Nephron (organoid): ENCODE results near the gene MYO1B.

Source experiments
- H3K27ac Mint-ChIP-seq, 3 experiments: 2 replicates each; pipeline ENCODE4 v1.8.0; 2020; ENCODE audit warnings: mixed read lengths in 3 of 3, mild to moderate bottlenecking in 2 of 3, moderate library complexity in 1 of 3
- H3K27me3 Mint-ChIP-seq: 2 replicates; pipeline ENCODE4 v1.8.0; 2021; ENCODE audit warnings: low read depth, mild to moderate bottlenecking, moderate library complexity, mixed read lengths
- H3K36me3 Mint-ChIP-seq: 2 replicates; pipeline ENCODE4 v1.8.0; 2020; ENCODE audit warnings: low read depth, mixed read lengths
- H3K4me1 Mint-ChIP-seq: 2 replicates; pipeline ENCODE4 v1.8.0; 2020; ENCODE audit warnings: mixed read lengths
- H3K4me3 Mint-ChIP-seq, 3 experiments: 2 replicates each; pipeline ENCODE4 v1.8.0; 2020; ENCODE audit warnings: mild to moderate bottlenecking in 3 of 3, mixed read lengths in 3 of 3, moderate library complexity in 2 of 3
- H3K9me3 Mint-ChIP-seq: 2 replicates; pipeline ENCODE4 v1.8.0; 2020; ENCODE audit warnings: mixed read lengths
- CTCF ChIP-seq, 3 experiments: fragments of 200-600 bp; sonication (generic); IDR thresholded peaks; one replicate each; pipeline ENCODE4 v1.5.0; 2021; ENCODE audit warnings: antibody characterized with exemption in 3 of 3; ENCODE audit not compliant: unreplicated experiment in 3 of 3

The MYO1B gene

GRCh38 chr2:191245869-191246531, 796 bp downstream of the MYO1B start:
- Mint-ChIP-seq H3K4me3 (peak overlapping the region; percentile 84 to 94 (median 93)), H3K27me3 (no peaks in the 10 kb centered on the region), H3K27ac (peak overlapping the region; percentile 82 to 98 (median 92)), H3K9me3 (no peaks in the 10 kb centered on the region), H3K4me1 (peaks cover 40% of the 10 kb centered on the region), H3K36me3 (peaks cover 15% of the 10 kb centered on the region)
- TF ChIP-seq CTCF (IDR thresholded peaks at IDR 0.05; ENCODE audit: unreplicated experiment in 3 of 3): no peak

- no peak for TF ChIP-seq CTCF (IDR thresholded peaks at IDR 0.05; ENCODE audit: unreplicated experiment in 3 of 3)
- Mint-ChIP-seq H3K4me3 (peak overlapping the region; percentile 84 to 94 (median 93)), H3K4me1 (peaks cover 44% of the 10 kb centered on the region), H3K27me3 (no peaks in the 10 kb centered on the region), H3K9me3 (no peaks in the 10 kb centered on the region), H3K36me3 (peaks cover 12% of the 10 kb centered on the region), H3K27ac (peak overlapping the region; percentile 82 to 98 (median 92))
These were observed 1.7 kb downstream of the MYO1B start for GRCh38 chr2:191246820-191247380.

- peak overlapping the region; percentile 82 to 98 (median 92) for H3K27ac Mint-ChIP-seq
- H3K36me3 Mint-ChIP-seq: peaks cover 12% of the 10 kb centered on the region
- H3K4me3 Mint-ChIP-seq: peak overlapping the region; percentile 84 to 94 (median 93)
- H3K27me3 Mint-ChIP-seq: no peaks in the 10 kb centered on the region
- TF ChIP-seq CTCF (IDR thresholded peaks at IDR 0.05; ENCODE audit: unreplicated experiment in 3 of 3): no peak
- no peaks in the 10 kb centered on the region for H3K9me3 Mint-ChIP-seq
- peaks cover 49% of the 10 kb centered on the region for H3K4me1 Mint-ChIP-seq
These were observed 2.3 kb downstream of the MYO1B start for GRCh38 chr2:191247381-191248057.

GRCh38 chr2:191249156-191249813, 4.1 kb downstream of the MYO1B start:
- Mint-ChIP-seq H3K4me1 (peaks cover 54% of the 10 kb centered on the region), H3K27ac (peak overlapping the region; percentile 13 to 37 (median 37)), H3K9me3 (no peaks in the 10 kb centered on the region)

GRCh38 chr2:191250400-191250799, 5.2 kb downstream of the MYO1B start:
- TF ChIP-seq CTCF (IDR thresholded peaks at IDR 0.05; ENCODE audit: unreplicated experiment in 3 of 3): no peak
- H3K27me3 Mint-ChIP-seq: no peaks in the 10 kb centered on the region
- H3K4me3 Mint-ChIP-seq: no peak overlapping the region
- peaks cover 59% of the 10 kb centered on the region for H3K4me1 Mint-ChIP-seq
- H3K36me3 Mint-ChIP-seq: peaks cover 3% of the 10 kb centered on the region
- H3K27ac Mint-ChIP-seq: no peak overlapping the region
- H3K9me3 Mint-ChIP-seq: no peaks in the 10 kb centered on the region

More at GRCh38 chr2:191249156-191249813, 4.1 kb downstream of the MYO1B start:
- TF ChIP-seq CTCF (IDR thresholded peaks at IDR 0.05; ENCODE audit: unreplicated experiment in 3 of 3): no peak
- H3K4me3 Mint-ChIP-seq: no peak overlapping the region
- H3K36me3 Mint-ChIP-seq: peaks cover 3% of the 10 kb centered on the region
- H3K27me3 Mint-ChIP-seq: no peaks in the 10 kb centered on the region
